ENCODE data around the gene SLIT3.
"Not testable (repeated sequence)": the region's sequence is repeated elsewhere in the genome, so short reads cannot be mapped to it uniquely, and the experiment has no call there.

Gene SLIT3

GRCh38 chr5:168742311-168742710, 558.6 kb downstream of the SLIT3 start:
- CTCF ChIA-PET, H3K9me3 Mint-ChIP-seq, H3K27ac Mint-ChIP-seq, H3K27me3 Mint-ChIP-seq, H3K4me3 Mint-ChIP-seq, H3K36me3 Mint-ChIP-seq, DNase-seq, H3K4me1 Mint-ChIP-seq: not testable (repeated sequence)

- DNase-seq: no peak
- CTCF ChIA-PET: interaction anchor here (0.6 to 0.7 kb wide), 2 partner anchors 9 to 221 kb away, joined by 3 read pairs; no protein-coding TSS in a partner anchor
- Mint-ChIP-seq H3K9me3 (peaks cover 3% of the 10 kb centered on the region), H3K4me1 (no peaks in the 10 kb centered on the region), H3K36me3 (no peaks in the 10 kb centered on the region), H3K4me3 (no peak overlapping the region), H3K27ac (no peak overlapping the region), H3K27me3 (peaks cover 4% of the 10 kb centered on the region)
These were observed 560.1 kb downstream of the SLIT3 start for GRCh38 chr5:168740811-168741213.

- no peaks in the 10 kb centered on the region for H3K36me3 Mint-ChIP-seq
- H3K27me3 Mint-ChIP-seq: peaks cover 4% of the 10 kb centered on the region
- H3K4me1 Mint-ChIP-seq: no peaks in the 10 kb centered on the region
- no peak for DNase-seq
- H3K9me3 Mint-ChIP-seq: no peaks in the 10 kb centered on the region
- CTCF ChIA-PET: interaction anchor here (0.7 kb wide), 1 partner anchor 10 kb away, joined by 3 read pairs; no protein-coding TSS in a partner anchor
- no peak overlapping the region for H3K27ac Mint-ChIP-seq
- no peak overlapping the region for H3K4me3 Mint-ChIP-seq
These were observed 560.7 kb downstream of the SLIT3 start for GRCh38 chr5:168740092-168740800.

DNA sequence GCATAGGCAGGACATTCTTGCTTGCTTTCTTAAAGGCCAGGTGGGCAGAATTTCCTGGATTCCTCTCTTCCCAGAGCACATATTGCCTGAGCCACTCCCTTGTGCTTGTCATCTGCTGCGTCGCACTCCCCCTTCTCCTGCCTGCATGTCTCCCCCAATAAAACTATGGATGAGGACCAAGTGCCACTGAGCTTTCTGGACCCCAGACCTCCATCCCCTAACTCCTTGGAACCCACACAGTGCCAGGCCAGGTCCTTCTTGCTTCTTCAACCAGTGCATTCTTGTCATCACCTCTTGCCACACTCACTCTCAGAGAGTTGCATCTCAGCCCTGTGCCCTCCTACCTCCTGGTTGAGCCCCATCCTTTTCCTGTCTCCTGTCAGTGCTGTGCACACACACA, 563.9 kb downstream of the SLIT3 start:
- Mint-ChIP-seq H3K36me3 (no peaks in the 10 kb centered on the region), H3K27me3 (peaks cover 4% of the 10 kb centered on the region), H3K27ac (no peak overlapping the region), H3K4me1 (no peaks in the 10 kb centered on the region), H3K4me3 (no peak overlapping the region), H3K9me3 (no peaks in the 10 kb centered on the region)
- DNase-seq: no peak
- CTCF ChIA-PET: no interaction called here

DNA sequence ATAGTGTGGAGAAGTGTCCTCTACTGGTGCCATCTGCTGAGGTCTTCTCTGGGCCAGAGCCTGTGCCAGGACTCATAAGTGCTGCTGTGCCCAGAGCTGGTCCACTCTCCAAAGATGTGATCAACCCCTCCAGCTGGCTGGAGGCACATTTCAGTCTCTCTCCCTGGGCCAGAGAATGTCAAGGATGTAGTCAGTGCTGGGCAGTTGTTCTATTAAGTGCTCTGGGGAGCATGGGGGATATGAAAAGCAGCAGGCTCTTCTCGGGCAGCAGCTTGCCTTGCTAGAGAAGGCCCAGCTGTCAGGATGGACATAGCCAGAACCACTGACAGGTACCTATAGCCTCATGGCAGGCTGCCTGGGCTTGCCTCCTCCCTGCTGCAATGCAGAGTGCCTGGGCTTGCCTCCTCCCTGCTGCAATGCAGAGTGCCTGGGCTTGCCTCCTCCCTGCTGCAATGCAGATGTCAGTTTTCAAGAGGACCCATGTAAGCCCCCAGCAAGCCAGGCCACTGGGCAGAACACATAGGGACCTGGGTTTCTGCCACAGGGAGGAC, 564.6 kb downstream of the SLIT3 start:
- no peaks in the 10 kb centered on the region for H3K4me1 Mint-ChIP-seq
- H3K36me3 Mint-ChIP-seq: no peaks in the 10 kb centered on the region
- H3K9me3 Mint-ChIP-seq: no peaks in the 10 kb centered on the region
- DNase-seq: no peak
- H3K27me3 Mint-ChIP-seq: peaks cover 4% of the 10 kb centered on the region
- H3K27ac Mint-ChIP-seq: no peak overlapping the region
- CTCF ChIA-PET: no interaction called here
- H3K4me3 Mint-ChIP-seq: no peak overlapping the region

- Mint-ChIP-seq H3K4me1 (no peaks in the 10 kb centered on the region), H3K27ac (no peak overlapping the region), H3K9me3 (no peaks in the 10 kb centered on the region), H3K4me3 (no peak overlapping the region), H3K27me3 (peaks cover 4% of the 10 kb centered on the region), H3K36me3 (no peaks in the 10 kb centered on the region)
- CTCF ChIA-PET: no interaction called here
- DNase-seq: no peak
These were observed 566.2 kb downstream of the SLIT3 start for GRCh38 chr5:168734620-168735300.

DNA sequence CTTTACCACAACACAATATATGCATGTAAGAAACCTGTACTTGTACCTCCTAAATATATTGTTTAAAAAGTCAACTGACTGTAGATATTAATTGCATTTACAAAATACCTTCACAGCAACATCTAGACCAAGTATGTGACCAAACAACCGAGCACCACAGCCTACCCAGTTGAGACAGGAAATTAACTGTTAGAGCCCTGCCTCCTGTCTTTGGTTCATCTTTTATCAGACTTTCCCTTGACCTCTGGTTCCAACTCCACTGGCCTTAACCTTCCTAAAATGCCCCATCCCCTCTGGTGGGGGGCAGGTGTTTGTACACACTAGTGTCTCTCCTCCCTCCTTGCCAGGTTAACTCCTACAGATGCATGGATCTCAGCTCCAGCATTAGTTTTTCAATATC, 566.8 kb downstream of the SLIT3 start:
- no peak for DNase-seq
- peaks cover 4% of the 10 kb centered on the region for H3K27me3 Mint-ChIP-seq
- CTCF ChIA-PET: no interaction called here
- H3K9me3 Mint-ChIP-seq: no peaks in the 10 kb centered on the region
- peaks cover 1% of the 10 kb centered on the region for H3K36me3 Mint-ChIP-seq
- H3K27ac Mint-ChIP-seq: no peak overlapping the region
- no peaks in the 10 kb centered on the region for H3K4me1 Mint-ChIP-seq
- no peak overlapping the region for H3K4me3 Mint-ChIP-seq

DNA sequence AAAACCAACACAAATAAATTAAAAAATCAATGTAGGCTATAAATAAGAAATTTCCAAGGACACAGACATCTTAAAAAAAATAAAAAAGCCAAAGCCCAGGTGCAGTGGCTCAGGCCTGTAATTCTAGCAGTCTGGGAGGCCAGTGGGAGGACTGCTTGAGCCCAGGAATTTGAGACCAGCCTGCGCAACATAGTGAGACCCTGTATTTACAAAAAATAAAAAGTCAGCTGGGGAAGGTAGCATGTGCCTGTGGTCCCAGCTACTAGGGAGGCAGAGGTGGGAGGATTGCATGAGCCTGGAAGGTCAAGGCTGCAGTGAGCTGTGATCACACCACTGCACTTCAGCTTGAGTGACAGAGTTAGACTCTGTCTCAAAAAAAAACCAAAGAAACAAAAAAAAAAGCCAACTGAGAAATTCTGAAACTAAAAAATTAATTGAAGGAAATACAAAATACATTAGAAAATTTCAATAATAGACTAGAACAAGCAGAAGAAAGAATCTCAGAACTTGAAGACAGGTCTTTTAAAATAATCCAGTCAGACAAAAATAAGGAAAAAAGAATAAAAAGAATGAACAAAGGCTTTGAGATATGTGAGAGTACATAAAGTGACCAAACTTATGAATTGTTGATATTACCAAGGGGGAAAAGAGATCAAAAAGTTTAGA, 572.3 kb downstream of the SLIT3 start:
- no peaks in the 10 kb centered on the region for H3K4me1 Mint-ChIP-seq
- DNase-seq: no peak
- peaks cover 14% of the 10 kb centered on the region for H3K9me3 Mint-ChIP-seq
- H3K27me3 Mint-ChIP-seq: peaks cover 10% of the 10 kb centered on the region
- CTCF ChIA-PET: interaction anchor here (0.6 to 0.7 kb wide), 2 partner anchors 14 to 187 kb away, joined by 3 to 4 read pairs; no protein-coding TSS in a partner anchor
- no peak overlapping the region for H3K4me3 Mint-ChIP-seq
- no peak overlapping the region for H3K27ac Mint-ChIP-seq
- H3K36me3 Mint-ChIP-seq: peaks cover 1% of the 10 kb centered on the region

DNA sequence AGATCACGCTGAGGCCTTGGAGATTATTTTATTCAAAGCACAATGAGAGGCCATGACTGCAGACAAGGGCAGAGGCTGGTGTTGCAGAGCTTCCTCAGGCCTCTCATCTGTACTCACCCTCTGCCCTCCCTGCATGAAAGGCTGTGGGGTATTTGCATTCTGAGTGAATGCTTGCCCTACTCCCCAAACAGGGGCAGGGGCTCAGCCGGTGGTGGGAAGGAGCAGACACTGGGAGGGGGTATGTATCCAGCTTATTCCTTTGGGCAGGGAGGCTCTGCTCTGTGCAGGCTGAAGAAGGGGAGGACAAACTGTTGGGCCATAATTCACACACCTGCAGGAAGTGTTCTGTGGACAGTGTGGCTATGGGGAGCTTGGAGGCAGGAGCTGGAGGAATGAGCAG, 573.4 kb downstream of the SLIT3 start:
- H3K27ac Mint-ChIP-seq: no peak overlapping the region

DNA sequence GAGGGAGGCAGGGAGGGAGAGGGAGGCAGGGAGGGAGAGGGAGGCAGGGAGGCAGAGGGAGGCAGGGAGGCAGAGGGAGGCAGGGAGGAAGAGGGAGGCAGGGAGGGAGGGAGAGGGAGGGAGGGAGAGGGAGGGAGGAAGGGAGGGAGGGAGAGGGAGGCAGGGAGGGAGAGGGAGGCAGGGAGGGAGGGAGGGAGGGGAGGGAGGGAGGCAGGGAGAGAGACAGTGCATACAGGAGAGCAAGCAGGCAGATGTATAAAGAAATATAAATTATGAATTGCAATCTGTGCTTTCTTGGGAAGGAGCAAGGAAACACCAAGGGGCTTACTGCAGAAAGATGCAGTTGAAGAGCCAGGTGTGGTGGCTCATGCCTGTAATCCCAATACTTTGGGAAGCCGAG, 574.6 kb downstream of the SLIT3 start:
- Mint-ChIP-seq H3K9me3 (peaks cover 14% of the 10 kb centered on the region), H3K27ac (no peak overlapping the region), H3K4me1 (no peaks in the 10 kb centered on the region), H3K27me3 (peaks cover 10% of the 10 kb centered on the region), H3K36me3 (peaks cover 1% of the 10 kb centered on the region), H3K4me3 (no peak overlapping the region)
- CTCF ChIA-PET: no interaction called here
- no peak for DNase-seq

More for the DNA sequence above, 573.4 kb downstream of the SLIT3 start:
- peaks cover 1% of the 10 kb centered on the region for H3K36me3 Mint-ChIP-seq
- no peaks in the 10 kb centered on the region for H3K4me1 Mint-ChIP-seq
- DNase-seq: no peak
- CTCF ChIA-PET: interaction anchor here (0.8 kb wide), 1 partner anchor 260 kb away, joined by 4 read pairs; no protein-coding TSS in a partner anchor
- H3K27me3 Mint-ChIP-seq: peaks cover 10% of the 10 kb centered on the region
- H3K4me3 Mint-ChIP-seq: no peak overlapping the region
- H3K9me3 Mint-ChIP-seq: peaks cover 14% of the 10 kb centered on the region

DNA sequence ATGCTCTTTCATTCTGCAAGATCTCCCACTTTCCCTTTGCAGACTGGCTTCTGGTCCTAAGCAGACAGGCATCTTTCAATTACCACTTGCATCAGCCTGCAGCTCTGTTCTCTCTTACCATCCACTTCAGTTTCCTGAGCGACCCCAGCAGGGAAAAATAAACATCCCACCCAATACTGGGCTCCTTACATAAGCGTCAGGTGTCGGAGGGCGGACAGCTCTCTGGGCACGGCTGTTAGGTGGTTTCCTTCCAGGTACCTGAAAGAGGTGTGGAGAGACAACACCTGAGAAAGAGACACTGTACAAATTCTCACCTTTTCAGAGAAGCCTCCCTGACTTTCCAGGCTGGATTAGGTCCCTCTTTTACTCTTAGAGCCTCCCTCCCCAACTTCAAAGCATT, 576.7 kb downstream of the SLIT3 start:
- CTCF ChIA-PET: no interaction called here
- peaks cover 14% of the 10 kb centered on the region for H3K9me3 Mint-ChIP-seq
- H3K27ac Mint-ChIP-seq: no peak overlapping the region
- H3K36me3 Mint-ChIP-seq: no peaks in the 10 kb centered on the region
- no peak overlapping the region for H3K4me3 Mint-ChIP-seq
- H3K4me1 Mint-ChIP-seq: no peaks in the 10 kb centered on the region
- peaks cover 10% of the 10 kb centered on the region for H3K27me3 Mint-ChIP-seq
- no peak for DNase-seq

- no peak for DNase-seq
- H3K36me3 Mint-ChIP-seq: no peaks in the 10 kb centered on the region
- H3K27me3 Mint-ChIP-seq: peaks cover 10% of the 10 kb centered on the region
- peaks cover 9% of the 10 kb centered on the region for H3K9me3 Mint-ChIP-seq
- no peaks in the 10 kb centered on the region for H3K4me1 Mint-ChIP-seq
- CTCF ChIA-PET: no interaction called here
- H3K4me3 Mint-ChIP-seq: no peak overlapping the region
- H3K27ac Mint-ChIP-seq: no peak overlapping the region
These were observed 577.9 kb downstream of the SLIT3 start for GRCh38 chr5:168723037-168723436.

DNA sequence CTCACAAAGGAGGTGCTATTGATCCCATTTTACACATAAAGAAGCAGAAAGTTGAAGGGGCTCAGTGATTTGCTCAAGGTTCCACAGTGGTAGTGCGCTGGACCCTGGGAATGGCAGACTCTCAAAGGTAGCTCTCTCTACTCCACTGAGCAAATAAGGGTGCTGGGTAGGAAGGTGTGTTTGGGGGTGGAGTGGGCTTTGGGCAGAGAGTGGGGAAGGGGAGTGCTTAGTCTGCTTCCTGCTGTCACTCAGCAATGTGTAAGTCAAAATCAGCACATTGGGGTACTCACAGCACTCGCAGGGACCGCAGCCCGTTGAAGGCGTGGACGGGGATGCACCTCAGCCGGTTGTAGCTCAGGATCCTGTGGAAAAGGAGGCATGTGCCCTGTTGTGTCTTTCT, 579.0 kb downstream of the SLIT3 start:
- Mint-ChIP-seq H3K27ac (no peak overlapping the region), H3K9me3 (peaks cover 3% of the 10 kb centered on the region), H3K36me3 (no peaks in the 10 kb centered on the region), H3K27me3 (no peaks in the 10 kb centered on the region), H3K4me1 (no peaks in the 10 kb centered on the region), H3K4me3 (no peak overlapping the region)
- CTCF ChIA-PET: no interaction called here
- no peak for DNase-seq

- Mint-ChIP-seq H3K9me3 (peaks cover 3% of the 10 kb centered on the region), H3K27me3 (no peaks in the 10 kb centered on the region), H3K27ac (no peak overlapping the region), H3K36me3 (no peaks in the 10 kb centered on the region), H3K4me1 (no peaks in the 10 kb centered on the region), H3K4me3 (no peak overlapping the region)
- CTCF ChIA-PET: no interaction called here
- DNase-seq: no peak
These were observed 579.8 kb downstream of the SLIT3 start for GRCh38 chr5:168721002-168721753.

Measured in activated naive CD4-positive, alpha-beta T cell treated with anti-CD3 and anti-CD28 coated beads, Interleukin-2, amount 10 ng/mL, durations not matched to agents 7 days and 5 days (primary cell).